Endothelial cell (in vitro differentiated cells): ENCODE measurements around the gene ZNRF3. TPM values are rescaled to one million over a fixed set of nuclear protein-coding genes. Genes with fewer than 3 reads are reported as not detected.
A peak's percentile ranks its signal among the peaks of the same experiment; 100 is the strongest.
"Not testable (repeated sequence)": the region's sequence is repeated elsewhere in the genome, so short reads cannot be mapped to it uniquely, and the experiment has no call there.

Source experiments
- DNase-seq: peaks from one replicate; pipeline ENCODE4 v3.0.0; 2021; ENCODE audit warnings: low spot score
- H3K27ac Mint-ChIP-seq: one replicate; pipeline ENCODE4 v1.8.0; 2021; ENCODE audit warnings: mixed read lengths, inconsistent platforms; ENCODE audit not compliant: unreplicated experiment
- H3K27me3 Mint-ChIP-seq: one replicate; pipeline ENCODE4 v1.8.0; 2021; ENCODE audit warnings: mild to moderate bottlenecking, moderate library complexity, mixed read lengths, inconsistent platforms; ENCODE audit not compliant: unreplicated experiment
- H3K36me3 Mint-ChIP-seq: one replicate; pipeline ENCODE4 v1.8.0; 2021; ENCODE audit warnings: mild to moderate bottlenecking, low read depth, mixed read lengths, inconsistent platforms; ENCODE audit not compliant: unreplicated experiment
- H3K4me1 Mint-ChIP-seq: one replicate; pipeline ENCODE4 v1.8.0; 2021; ENCODE audit warnings: mild to moderate bottlenecking, mixed read lengths, inconsistent platforms; ENCODE audit not compliant: unreplicated experiment
- H3K4me3 Mint-ChIP-seq: one replicate; pipeline ENCODE4 v1.8.0; 2021; ENCODE audit warnings: mild to moderate bottlenecking, mixed read lengths, inconsistent platforms; ENCODE audit not compliant: unreplicated experiment
- H3K9me3 Mint-ChIP-seq: one replicate; pipeline ENCODE4 v1.8.0; 2021; ENCODE audit warnings: mixed read lengths, inconsistent platforms; ENCODE audit not compliant: unreplicated experiment
- CTCF ChIP-seq: fragments of 200-600 bp; sonication (generic); IDR thresholded peaks from one replicate; pipeline ENCODE4 v1.5.0; 2021; ENCODE audit warnings: antibody characterized with exemption; ENCODE audit not compliant: unreplicated experiment
- total RNA-seq: library from RNA; stranded (reverse); fragmentation: NEBNext Ultra II Directional; extraction: Animal tissue kit (Norgen Biotek cat#: 25700); gene quantifications from one replicate; pipeline ENCODE4 v1.2.1, GENCODE V29; 2021; ENCODE audit not compliant: unreplicated experiment

ZNRF3 gene
- total RNA-seq, 1 donor from 2014 or later: 3.3 TPM

GRCh38 chr22:28841111-28841510 lies 42.3 kb upstream of the ZNRF3 start:
- H3K36me3 Mint-ChIP-seq: peaks cover 2% of the 10 kb centered on the region
- H3K27ac Mint-ChIP-seq: no peak overlapping the region
- no peak for DNase-seq
- H3K4me1 Mint-ChIP-seq: peaks cover 3% of the 10 kb centered on the region
- no peak overlapping the region for H3K4me3 Mint-ChIP-seq
- peak; percentile 43 for TF ChIP-seq CTCF
- H3K9me3 Mint-ChIP-seq: no peaks in the 10 kb centered on the region
- no peaks in the 10 kb centered on the region for H3K27me3 Mint-ChIP-seq

GRCh38 chr22:28843633-28844032 lies 39.7 kb upstream of the ZNRF3 start:
- Mint-ChIP-seq H3K4me3 (no peak overlapping the region), H3K27ac (no peak overlapping the region), H3K36me3 (peaks cover 8% of the 10 kb centered on the region), H3K27me3 (no peaks in the 10 kb centered on the region), H3K9me3 (no peaks in the 10 kb centered on the region), H3K4me1 (peaks cover 3% of the 10 kb centered on the region)
- DNase-seq: no peak
- TF ChIP-seq CTCF: no peak

- H3K36me3 Mint-ChIP-seq, H3K27ac Mint-ChIP-seq, H3K9me3 Mint-ChIP-seq, H3K27me3 Mint-ChIP-seq, DNase-seq, H3K4me3 Mint-ChIP-seq, H3K4me1 Mint-ChIP-seq: not testable (repeated sequence)
Observed at GRCh38 chr22:28844277-28844676, 39.1 kb upstream of the ZNRF3 start.

GRCh38 chr22:28846994-28847393 lies 36.4 kb upstream of the ZNRF3 start:
- no peak for DNase-seq
- Mint-ChIP-seq H3K4me1 (no peaks in the 10 kb centered on the region), H3K9me3 (no peaks in the 10 kb centered on the region), H3K36me3 (peaks cover 8% of the 10 kb centered on the region), H3K4me3 (no peak overlapping the region), H3K27me3 (peaks cover 2% of the 10 kb centered on the region), H3K27ac (no peak overlapping the region)
- no peak for TF ChIP-seq CTCF

- no peaks in the 10 kb centered on the region for H3K4me1 Mint-ChIP-seq
- DNase-seq: peak; percentile 68
- no peak overlapping the region for H3K4me3 Mint-ChIP-seq
- H3K27me3 Mint-ChIP-seq: no peaks in the 10 kb centered on the region
- no peak overlapping the region for H3K27ac Mint-ChIP-seq
- no peaks in the 10 kb centered on the region for H3K36me3 Mint-ChIP-seq
- TF ChIP-seq CTCF: peak; percentile 95
- no peaks in the 10 kb centered on the region for H3K9me3 Mint-ChIP-seq
Observed at GRCh38 chr22:28855355-28856094, 27.8 kb upstream of the ZNRF3 start.
